ENCODE measurements around the gene ARHGAP6.

The ARHGAP6 gene

GRCh38 chrX:11445540-11445939, 220.2 kb downstream of the ARHGAP6 start:
- H3K4me3 ChIP-seq (ENCODE audit: low read depth, low read length): no peak overlapping the region
- no peak for TF ChIP-seq CTCF (conservative IDR thresholded peaks at IDR 0.05; ENCODE audit: low read depth, low read length)
- DNase-seq (ENCODE audit: low read depth): no peak

GRCh38 chrX:11444052-11444451, 221.7 kb downstream of the ARHGAP6 start:
- no peak overlapping the region for H3K4me3 ChIP-seq (ENCODE audit: low read depth, low read length)
- TF ChIP-seq CTCF (conservative IDR thresholded peaks at IDR 0.05; ENCODE audit: low read depth, low read length): no peak
- no peak for DNase-seq (ENCODE audit: low read depth)

- no peak for TF ChIP-seq CTCF (conservative IDR thresholded peaks at IDR 0.05; ENCODE audit: low read depth, low read length)
- no peak for DNase-seq (ENCODE audit: low read depth)
- H3K4me3 ChIP-seq (ENCODE audit: low read depth, low read length): no peak overlapping the region
Observed at GRCh38 chrX:11439846-11440245, 225.9 kb downstream of the ARHGAP6 start.

- DNase-seq (ENCODE audit: low read depth): peak; percentile 88
- TF ChIP-seq CTCF (conservative IDR thresholded peaks at IDR 0.05; ENCODE audit: low read depth, low read length): no peak
- no peak overlapping the region for H3K4me3 ChIP-seq (ENCODE audit: low read depth, low read length)
Observed at GRCh38 chrX:11438767-11439166, 227.0 kb downstream of the ARHGAP6 start.

GRCh38 chrX:11438380-11438723, 227.4 kb downstream of the ARHGAP6 start:
- no peak for DNase-seq (ENCODE audit: low read depth)
- no peak for TF ChIP-seq CTCF (conservative IDR thresholded peaks at IDR 0.05; ENCODE audit: low read depth, low read length)

GRCh38 chrX:11437642-11438379, 227.9 kb downstream of the ARHGAP6 start:
- TF ChIP-seq CTCF (conservative IDR thresholded peaks at IDR 0.05; ENCODE audit: low read depth, low read length): no peak
- no peak overlapping the region for H3K4me3 ChIP-seq (ENCODE audit: low read depth, low read length)
- peak; percentile 88 for DNase-seq (ENCODE audit: low read depth)

More at GRCh38 chrX:11438380-11438723, 227.4 kb downstream of the ARHGAP6 start:
- no peak overlapping the region for H3K4me3 ChIP-seq (ENCODE audit: low read depth, low read length)

- no peak for TF ChIP-seq CTCF (conservative IDR thresholded peaks at IDR 0.05; ENCODE audit: low read depth, low read length)
- DNase-seq (ENCODE audit: low read depth): peak; percentile 80
- no peak overlapping the region for H3K4me3 ChIP-seq (ENCODE audit: low read depth, low read length)
Observed at GRCh38 chrX:11435568-11435967, 230.2 kb downstream of the ARHGAP6 start.

Data from choroid plexus epithelial cell (primary cell).